D341Med (cell line): Measurements from ENCODE around the gene MXRA7.
"Not testable (repeated sequence)": the region's sequence is repeated elsewhere in the genome, so short reads cannot be mapped to it uniquely, and the experiment has no call there.

Source experiments
- DNase-seq: peaks from one replicate; pipeline ENCODE4 v3.0.0; 2012; ENCODE audit warnings: low spot score

The MXRA7 gene

GRCh38 chr17:76716146-76716838 lies 5.5 kb upstream of the MXRA7 start:
- peak; percentile 84 for DNase-seq

- no peak for DNase-seq
Measured at GRCh38 chr17:76715496-76715830, 4.7 kb upstream of the MXRA7 start.

- no peak for DNase-seq
Measured at GRCh38 chr17:76714822-76715495, 4.2 kb upstream of the MXRA7 start.

GRCh38 chr17:76714336-76714735 lies 3.6 kb upstream of the MXRA7 start:
- no peak for DNase-seq

- no peak for DNase-seq
Measured at GRCh38 chr17:76713765-76714164, 3.0 kb upstream of the MXRA7 start.

GRCh38 chr17:76712321-76712720 lies 1.6 kb upstream of the MXRA7 start:
- DNase-seq: not testable (repeated sequence)

GRCh38 chr17:76709951-76710862 lies 558 bp downstream of the MXRA7 start:
- DNase-seq: peak; percentile 58

GRCh38 chr17:76709077-76709950 lies 1.5 kb downstream of the MXRA7 start:
- peak; percentile 86 for DNase-seq

GRCh38 chr17:76707985-76708807 lies 2.6 kb downstream of the MXRA7 start:
- DNase-seq: peak; percentile 94

- DNase-seq: no peak
Measured at GRCh38 chr17:76706817-76707216, 3.9 kb downstream of the MXRA7 start.

- no peak for DNase-seq
Measured at GRCh38 chr17:76704805-76705204, 6.0 kb downstream of the MXRA7 start.

- DNase-seq: no peak
Measured at GRCh38 chr17:76702941-76703637, 7.7 kb downstream of the MXRA7 start.

- DNase-seq: no peak
Measured at GRCh38 chr17:76702076-76702475, 8.7 kb downstream of the MXRA7 start.

GRCh38 chr17:76701471-76701967 lies 9.2 kb downstream of the MXRA7 start:
- peak; percentile 52 for DNase-seq

GRCh38 chr17:76700617-76701470 lies 9.9 kb downstream of the MXRA7 start:
- DNase-seq: peak; percentile 51

GRCh38 chr17:76700270-76700616 lies 10.5 kb downstream of the MXRA7 start:
- no peak for DNase-seq

- DNase-seq: not testable (repeated sequence)
Measured at GRCh38 chr17:76698466-76698977, 12.2 kb downstream of the MXRA7 start.

GRCh38 chr17:76697702-76698465 lies 12.9 kb downstream of the MXRA7 start:
- peak; percentile 74 for DNase-seq
